Activated naive CD8-positive, alpha-beta T cell (primary cell): ENCODE data around the gene ABCG1.

Experiments used
- H3K27ac Mint-ChIP-seq: one replicate; pipeline ENCODE4 v1.8.0; 2021; ENCODE audit warnings: mixed read lengths
- H3K27me3 Mint-ChIP-seq: one replicate; pipeline ENCODE4 v1.8.0; 2021; ENCODE audit warnings: mixed read lengths
- H3K36me3 Mint-ChIP-seq: one replicate; pipeline ENCODE4 v1.8.0; 2021; ENCODE audit warnings: mixed read lengths
- H3K4me1 Mint-ChIP-seq: one replicate; pipeline ENCODE4 v1.8.0; 2021; ENCODE audit warnings: low read depth, mixed read lengths
- H3K4me3 Mint-ChIP-seq: one replicate; pipeline ENCODE4 v1.8.0; 2021; ENCODE audit warnings: mild to moderate bottlenecking, mixed read lengths
- H3K9me3 Mint-ChIP-seq: one replicate; pipeline ENCODE4 v1.8.0; 2021; ENCODE audit warnings: low read depth, mixed read lengths

The ABCG1 gene

GRCh38 chr21:42269386-42269785, 50.4 kb downstream of the ABCG1 start:
- Mint-ChIP-seq H3K4me1 (peaks cover 33% of the 10 kb centered on the region), H3K36me3 (peaks cover under 1% of the 10 kb centered on the region), H3K27ac (peak overlapping the region; percentile 83), H3K4me3 (peak overlapping the region; percentile 38), H3K27me3 (no peaks in the 10 kb centered on the region), H3K9me3 (no peaks in the 10 kb centered on the region)

DNA sequence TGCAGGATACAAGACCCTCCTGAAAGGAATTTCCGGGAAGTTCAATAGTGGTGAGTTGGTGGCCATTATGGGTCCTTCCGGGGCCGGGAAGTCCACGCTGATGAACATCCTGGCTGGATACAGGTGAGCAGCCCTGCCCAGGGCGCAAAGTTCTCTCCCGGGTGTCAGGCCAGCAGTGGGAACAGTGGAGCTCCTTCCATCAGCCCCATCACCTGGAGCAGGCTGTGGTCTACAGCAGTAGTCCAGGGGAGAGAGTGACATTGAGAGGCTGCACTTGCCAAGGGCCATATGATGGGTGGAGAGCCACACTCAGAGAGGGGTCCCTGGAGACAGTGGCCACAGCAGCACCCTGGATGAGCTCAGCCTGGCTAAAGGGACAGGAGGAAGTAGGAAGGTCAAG, 52.1 kb downstream of the ABCG1 start:
- Mint-ChIP-seq H3K9me3 (no peaks in the 10 kb centered on the region), H3K36me3 (no peaks in the 10 kb centered on the region), H3K4me3 (no peak overlapping the region), H3K27me3 (no peaks in the 10 kb centered on the region), H3K27ac (peak overlapping the region; percentile 79), H3K4me1 (peaks cover 32% of the 10 kb centered on the region)

GRCh38 chr21:42272109-42272962, 53.4 kb downstream of the ABCG1 start:
- Mint-ChIP-seq H3K4me1 (peaks cover 21% of the 10 kb centered on the region), H3K27ac (no peak overlapping the region), H3K9me3 (no peaks in the 10 kb centered on the region), H3K4me3 (no peak overlapping the region), H3K27me3 (no peaks in the 10 kb centered on the region), H3K36me3 (no peaks in the 10 kb centered on the region)

DNA sequence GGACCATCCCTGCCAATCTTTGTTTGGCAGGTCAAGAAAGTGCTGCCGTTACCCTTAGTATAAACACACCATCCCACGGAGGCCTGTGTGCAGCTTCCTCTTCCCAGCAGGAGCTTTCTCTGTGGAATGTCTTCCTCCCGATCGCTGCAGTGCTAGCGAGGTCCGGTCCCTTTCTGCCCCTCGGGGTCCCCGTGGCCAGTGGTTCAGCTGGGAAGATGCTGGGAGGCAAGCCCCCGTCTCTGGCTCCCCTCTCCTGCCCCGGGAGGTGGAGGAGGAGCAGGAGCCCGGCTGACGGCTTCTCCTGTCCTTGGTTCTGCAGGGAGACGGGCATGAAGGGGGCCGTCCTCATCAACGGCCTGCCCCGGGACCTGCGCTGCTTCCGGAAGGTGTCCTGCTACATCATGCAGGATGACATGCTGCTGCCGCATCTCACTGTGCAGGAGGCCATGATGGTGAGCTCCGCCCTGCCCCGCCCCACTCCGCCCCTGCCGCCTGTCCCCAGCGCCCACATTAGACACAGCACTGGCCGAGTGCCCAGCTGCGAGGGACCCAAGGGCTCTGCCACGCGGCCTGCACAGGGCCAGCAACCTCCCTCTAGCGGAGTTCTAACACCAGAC, 54.2 kb downstream of the ABCG1 start:
- Mint-ChIP-seq H3K9me3 (no peaks in the 10 kb centered on the region), H3K27ac (no peak overlapping the region), H3K36me3 (no peaks in the 10 kb centered on the region), H3K4me1 (peaks cover 16% of the 10 kb centered on the region), H3K27me3 (no peaks in the 10 kb centered on the region), H3K4me3 (no peak overlapping the region)

- H3K27me3 Mint-ChIP-seq = no peaks in the 10 kb centered on the region
- no peaks in the 10 kb centered on the region for H3K9me3 Mint-ChIP-seq
- H3K4me3 Mint-ChIP-seq = no peak overlapping the region
- no peaks in the 10 kb centered on the region for H3K36me3 Mint-ChIP-seq
- H3K4me1 Mint-ChIP-seq = no peaks in the 10 kb centered on the region
- H3K27ac Mint-ChIP-seq = no peak overlapping the region
These were observed 57.1 kb downstream of the ABCG1 start for GRCh38 chr21:42276076-42276475.

- Mint-ChIP-seq H3K27ac (no peak overlapping the region), H3K4me3 (no peak overlapping the region), H3K9me3 (no peaks in the 10 kb centered on the region), H3K27me3 (no peaks in the 10 kb centered on the region), H3K4me1 (no peaks in the 10 kb centered on the region), H3K36me3 (no peaks in the 10 kb centered on the region)
These were observed 57.7 kb downstream of the ABCG1 start for GRCh38 chr21:42276526-42277154.

GRCh38 chr21:42277593-42277992, 58.7 kb downstream of the ABCG1 start:
- Mint-ChIP-seq H3K36me3 (no peaks in the 10 kb centered on the region), H3K4me3 (no peak overlapping the region), H3K9me3 (no peaks in the 10 kb centered on the region), H3K27me3 (no peaks in the 10 kb centered on the region), H3K27ac (no peak overlapping the region), H3K4me1 (no peaks in the 10 kb centered on the region)

GRCh38 chr21:42278451-42279149, 59.7 kb downstream of the ABCG1 start:
- no peak overlapping the region for H3K27ac Mint-ChIP-seq
- no peaks in the 10 kb centered on the region for H3K27me3 Mint-ChIP-seq
- no peaks in the 10 kb centered on the region for H3K36me3 Mint-ChIP-seq
- no peak overlapping the region for H3K4me3 Mint-ChIP-seq
- H3K9me3 Mint-ChIP-seq = no peaks in the 10 kb centered on the region
- no peaks in the 10 kb centered on the region for H3K4me1 Mint-ChIP-seq

DNA sequence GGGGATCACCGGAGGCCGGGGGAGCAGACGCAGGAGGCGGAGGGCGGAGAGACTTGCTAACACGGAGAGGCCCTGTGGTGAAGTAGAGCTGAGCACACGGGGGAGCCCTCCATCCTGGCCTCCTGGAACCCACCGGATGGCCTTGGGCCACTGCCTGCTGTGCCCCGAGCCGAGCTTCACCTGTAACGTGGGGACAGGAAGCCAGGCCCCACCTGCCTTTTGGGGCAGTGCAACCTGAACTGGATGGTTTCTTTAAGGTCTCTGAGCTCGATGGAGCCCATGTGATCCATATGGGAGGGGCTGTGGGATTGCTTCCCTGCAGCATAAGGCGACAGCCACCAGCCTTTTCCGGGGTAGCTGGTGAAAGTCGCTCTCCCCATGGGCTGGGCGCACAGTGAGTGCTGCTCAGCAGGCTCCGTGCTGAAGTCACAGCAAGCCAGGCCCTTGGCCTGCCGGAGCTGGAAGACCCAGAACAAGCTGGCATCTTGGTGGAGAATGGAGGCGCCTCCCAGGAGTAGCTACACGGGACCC, 60.5 kb downstream of the ABCG1 start:
- H3K27ac Mint-ChIP-seq = no peak overlapping the region
- no peaks in the 10 kb centered on the region for H3K36me3 Mint-ChIP-seq
- no peak overlapping the region for H3K4me3 Mint-ChIP-seq
- no peaks in the 10 kb centered on the region for H3K4me1 Mint-ChIP-seq
- no peaks in the 10 kb centered on the region for H3K27me3 Mint-ChIP-seq
- H3K9me3 Mint-ChIP-seq = no peaks in the 10 kb centered on the region

DNA sequence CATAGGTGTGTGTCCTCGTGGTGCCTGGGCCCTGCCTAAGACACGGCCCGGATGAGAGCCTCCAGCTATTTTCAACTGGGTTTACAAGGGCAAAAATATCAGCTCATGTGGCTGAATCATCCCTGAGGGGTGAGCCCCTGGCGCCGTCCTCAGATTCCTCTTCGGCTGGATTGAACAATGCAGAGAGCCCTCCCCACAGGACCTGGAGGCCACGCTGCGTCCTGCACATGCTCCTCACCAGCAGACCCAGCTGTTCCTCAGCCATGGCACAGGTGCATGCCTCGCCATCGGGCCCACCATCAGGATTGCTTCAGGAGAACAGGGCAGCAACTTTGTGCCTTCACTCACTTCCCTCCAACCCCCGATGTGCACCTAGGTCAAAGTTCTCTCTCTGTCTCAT, 60.9 kb downstream of the ABCG1 start:
- Mint-ChIP-seq H3K36me3 (no peaks in the 10 kb centered on the region), H3K27me3 (no peaks in the 10 kb centered on the region), H3K4me1 (no peaks in the 10 kb centered on the region), H3K9me3 (no peaks in the 10 kb centered on the region), H3K4me3 (no peak overlapping the region), H3K27ac (no peak overlapping the region)

GRCh38 chr21:42280356-42281180, 61.6 kb downstream of the ABCG1 start:
- H3K27me3 Mint-ChIP-seq = no peaks in the 10 kb centered on the region
- no peak overlapping the region for H3K27ac Mint-ChIP-seq
- H3K4me1 Mint-ChIP-seq = no peaks in the 10 kb centered on the region
- H3K9me3 Mint-ChIP-seq = no peaks in the 10 kb centered on the region
- no peak overlapping the region for H3K4me3 Mint-ChIP-seq
- no peaks in the 10 kb centered on the region for H3K36me3 Mint-ChIP-seq

- Mint-ChIP-seq H3K4me3 (no peak overlapping the region), H3K27ac (no peak overlapping the region), H3K4me1 (no peaks in the 10 kb centered on the region), H3K36me3 (no peaks in the 10 kb centered on the region), H3K9me3 (no peaks in the 10 kb centered on the region), H3K27me3 (no peaks in the 10 kb centered on the region)
These were observed 62.3 kb downstream of the ABCG1 start for GRCh38 chr21:42281181-42281680.

DNA sequence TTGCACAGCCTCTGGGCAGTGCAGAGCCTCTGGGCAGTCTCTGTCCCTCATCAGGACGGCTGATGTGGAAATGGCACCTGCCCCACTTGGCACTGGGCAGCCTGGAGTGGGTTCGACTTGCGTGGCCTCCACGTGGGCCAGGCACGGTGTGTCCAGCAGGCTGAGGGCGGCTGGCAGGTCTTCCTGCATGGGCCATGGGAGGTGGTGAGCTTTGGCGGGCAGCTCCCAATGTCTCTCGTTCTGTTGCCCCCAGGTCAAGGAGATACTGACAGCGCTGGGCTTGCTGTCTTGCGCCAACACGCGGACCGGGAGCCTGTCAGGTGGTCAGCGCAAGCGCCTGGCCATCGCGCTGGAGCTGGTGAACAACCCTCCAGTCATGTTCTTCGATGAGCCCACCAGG, 63.1 kb downstream of the ABCG1 start:
- Mint-ChIP-seq H3K4me1 (no peaks in the 10 kb centered on the region), H3K4me3 (no peak overlapping the region), H3K9me3 (no peaks in the 10 kb centered on the region), H3K36me3 (no peaks in the 10 kb centered on the region), H3K27ac (no peak overlapping the region), H3K27me3 (no peaks in the 10 kb centered on the region)

DNA sequence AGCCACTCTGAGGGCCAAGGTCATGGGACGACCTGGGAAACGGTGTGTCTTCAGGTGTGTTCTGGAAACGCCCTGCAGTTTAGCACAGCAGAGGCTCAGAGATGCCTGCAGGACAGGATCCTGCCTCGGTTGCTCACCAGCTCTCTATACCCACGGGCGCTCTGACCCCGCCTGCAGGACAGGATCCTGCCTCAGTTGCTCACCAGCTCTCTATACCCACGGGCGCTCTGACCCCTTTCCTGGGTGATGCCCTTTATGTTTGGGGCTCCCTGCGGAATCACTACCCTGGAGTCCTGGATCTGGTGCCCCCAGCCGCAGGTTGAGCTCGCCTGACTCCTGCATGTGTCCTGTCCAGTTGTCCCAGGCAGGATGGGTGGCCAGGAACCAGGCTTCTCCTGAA, 63.8 kb downstream of the ABCG1 start:
- Mint-ChIP-seq H3K9me3 (no peaks in the 10 kb centered on the region), H3K27ac (no peak overlapping the region), H3K4me3 (no peak overlapping the region)

More for the DNA sequence above, 63.8 kb downstream of the ABCG1 start:
- H3K4me1 Mint-ChIP-seq = no peaks in the 10 kb centered on the region
- H3K27me3 Mint-ChIP-seq = no peaks in the 10 kb centered on the region
- H3K36me3 Mint-ChIP-seq = peaks cover 1% of the 10 kb centered on the region
